ENCODE data around the gene GABRE. TPM values are rescaled to one million over a fixed set of nuclear protein-coding genes. Genes with fewer than 3 reads are reported as not detected.
"Not testable (repeated sequence)": the region's sequence is repeated elsewhere in the genome, so short reads cannot be mapped to it uniquely, and the experiment has no call there.

The GABRE gene
- polyA plus RNA-seq, 3 donors: 6.5 to 8.5 (median 7.4) TPM

- no peak for DNase-seq
Measured at GRCh38 chrX:151973851-151974335, 583 bp downstream of the GABRE start.

- no peak for DNase-seq
Measured at GRCh38 chrX:151973060-151973661, 1.3 kb downstream of the GABRE start.

GRCh38 chrX:151970661-151971060 lies 3.8 kb downstream of the GABRE start:
- DNase-seq: no peak

- no peak for DNase-seq
Measured at GRCh38 chrX:151970027-151970426, 4.4 kb downstream of the GABRE start.

- DNase-seq: no peak
Measured at GRCh38 chrX:151966236-151966635, 8.2 kb downstream of the GABRE start.

GRCh38 chrX:151962034-151962433 lies 12.4 kb downstream of the GABRE start:
- no peak for DNase-seq

GRCh38 chrX:151958101-151958500 lies 16.4 kb downstream of the GABRE start:
- DNase-seq: no peak

GRCh38 chrX:151954730-151955129 lies 19.7 kb downstream of the GABRE start:
- DNase-seq: no peak

GRCh38 chrX:151938172-151938571 lies 36.3 kb downstream of the GABRE start:
- DNase-seq: no peak

- no peak for DNase-seq
Measured at GRCh38 chrX:151935358-151935757, 39.1 kb downstream of the GABRE start.

GRCh38 chrX:151929126-151929525 lies 45.4 kb downstream of the GABRE start:
- DNase-seq: no peak

GRCh38 chrX:151923648-151924047 lies 50.8 kb downstream of the GABRE start:
- no peak for DNase-seq

GRCh38 chrX:151922692-151923091 lies 51.8 kb downstream of the GABRE start:
- no peak for DNase-seq

GRCh38 chrX:151921866-151922265 lies 52.6 kb downstream of the GABRE start:
- DNase-seq: no peak

GRCh38 chrX:151921292-151921691 lies 53.2 kb downstream of the GABRE start:
- no peak for DNase-seq

- no peak for DNase-seq
Measured at GRCh38 chrX:151920530-151920929, 53.9 kb downstream of the GABRE start.

GRCh38 chrX:151920101-151920500 lies 54.4 kb downstream of the GABRE start:
- no peak for DNase-seq

GRCh38 chrX:151919610-151920009 lies 54.9 kb downstream of the GABRE start:
- no peak for DNase-seq

GRCh38 chrX:151918736-151919135 lies 55.7 kb downstream of the GABRE start:
- not testable (repeated sequence) for DNase-seq

GRCh38 chrX:151912780-151913179 lies 61.7 kb downstream of the GABRE start, which contains the start of gene MAGEA4:
TSS of gene MAGEA4 (plus strand) at chrX:151912889. CDS start at chrX:151923665, 10,776 bp downstream.
- DNase-seq: no peak

GRCh38 chrX:151912221-151912620 lies 62.3 kb downstream of the GABRE start:
- DNase-seq: no peak

- no peak for DNase-seq
Measured at GRCh38 chrX:151904989-151905388, 69.5 kb downstream of the GABRE start.
